ENCODE measurements around the gene CBX4.
A peak's percentile ranks its signal among the peaks of the same experiment; 100 is the strongest.
"Not testable (repeated sequence)": the region's sequence is repeated elsewhere in the genome, so short reads cannot be mapped to it uniquely, and the experiment has no call there.

The CBX4 gene

DNA sequence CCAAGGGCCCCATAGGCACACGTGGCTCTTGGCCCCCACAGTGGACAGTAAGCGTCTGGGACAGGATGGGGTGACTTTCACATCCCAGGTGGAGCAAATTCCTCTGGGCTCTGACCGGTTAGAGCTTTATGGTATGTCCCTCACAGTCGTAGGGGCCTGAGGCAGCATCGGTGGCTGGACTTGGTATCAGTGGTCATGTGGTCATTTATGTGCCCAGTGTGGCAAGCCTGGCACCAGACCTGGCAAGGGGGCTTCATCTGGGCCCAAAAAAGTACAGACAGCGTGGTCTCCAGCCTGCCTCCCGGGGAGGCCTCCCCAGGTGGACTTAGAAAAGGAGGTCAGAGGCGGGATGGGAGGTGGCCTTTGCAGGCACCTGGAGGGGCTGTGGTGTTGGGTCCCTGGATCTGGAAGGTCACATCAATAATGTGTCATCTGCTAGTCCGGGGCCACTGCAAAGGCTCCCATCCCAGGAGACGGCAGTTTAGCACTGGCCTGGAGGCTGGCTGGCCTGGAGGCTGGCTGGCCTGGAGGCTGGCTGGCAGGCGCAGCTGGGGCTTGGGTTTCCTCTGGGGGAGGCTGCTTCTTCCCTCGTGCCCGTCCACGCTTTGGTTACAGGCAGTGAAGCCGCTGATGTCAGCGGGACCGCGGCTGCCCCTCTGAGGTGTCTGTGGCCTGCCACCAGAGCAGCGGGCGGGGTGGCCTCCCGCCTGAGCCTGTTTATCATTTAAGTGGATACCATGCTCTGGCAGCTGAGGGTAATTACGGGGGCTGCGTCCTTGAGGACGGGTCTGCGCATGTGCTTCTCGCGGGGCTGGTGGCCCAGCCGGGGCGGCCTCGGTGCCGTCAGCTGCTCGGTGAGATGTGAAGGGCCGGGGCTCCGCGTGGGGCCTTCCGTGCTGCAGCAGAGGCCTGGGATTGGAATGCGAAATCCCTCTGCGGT is 20.7 kb upstream of the CBX4 start:
- no peak for DNase-seq (ENCODE audit: low spot score)

DNA sequence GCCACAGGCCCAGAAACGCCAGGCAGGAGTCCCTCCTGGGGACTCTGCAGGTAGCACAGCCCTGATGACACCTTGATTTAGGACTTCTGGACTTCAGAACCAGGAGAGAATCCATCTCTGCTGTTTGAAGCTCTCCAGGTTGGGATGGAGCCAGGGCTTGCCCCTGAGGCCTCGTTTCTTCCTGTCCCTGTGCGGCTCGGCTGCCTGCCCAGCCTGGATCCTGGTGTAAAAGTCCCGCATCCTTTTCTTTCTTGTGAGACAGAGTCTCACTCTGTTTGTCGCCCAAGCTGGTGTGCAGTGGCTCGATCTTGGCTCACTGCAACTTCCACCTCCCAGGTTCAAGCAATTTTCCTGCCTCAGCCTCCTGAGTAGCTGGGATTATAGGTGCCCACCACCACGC is 17.9 kb upstream of the CBX4 start:
- DNase-seq (ENCODE audit: low spot score) = no peak

GRCh38 chr17:79855331-79856124 is 16.3 kb upstream of the CBX4 start:
- no peak for DNase-seq (ENCODE audit: low spot score)

DNA sequence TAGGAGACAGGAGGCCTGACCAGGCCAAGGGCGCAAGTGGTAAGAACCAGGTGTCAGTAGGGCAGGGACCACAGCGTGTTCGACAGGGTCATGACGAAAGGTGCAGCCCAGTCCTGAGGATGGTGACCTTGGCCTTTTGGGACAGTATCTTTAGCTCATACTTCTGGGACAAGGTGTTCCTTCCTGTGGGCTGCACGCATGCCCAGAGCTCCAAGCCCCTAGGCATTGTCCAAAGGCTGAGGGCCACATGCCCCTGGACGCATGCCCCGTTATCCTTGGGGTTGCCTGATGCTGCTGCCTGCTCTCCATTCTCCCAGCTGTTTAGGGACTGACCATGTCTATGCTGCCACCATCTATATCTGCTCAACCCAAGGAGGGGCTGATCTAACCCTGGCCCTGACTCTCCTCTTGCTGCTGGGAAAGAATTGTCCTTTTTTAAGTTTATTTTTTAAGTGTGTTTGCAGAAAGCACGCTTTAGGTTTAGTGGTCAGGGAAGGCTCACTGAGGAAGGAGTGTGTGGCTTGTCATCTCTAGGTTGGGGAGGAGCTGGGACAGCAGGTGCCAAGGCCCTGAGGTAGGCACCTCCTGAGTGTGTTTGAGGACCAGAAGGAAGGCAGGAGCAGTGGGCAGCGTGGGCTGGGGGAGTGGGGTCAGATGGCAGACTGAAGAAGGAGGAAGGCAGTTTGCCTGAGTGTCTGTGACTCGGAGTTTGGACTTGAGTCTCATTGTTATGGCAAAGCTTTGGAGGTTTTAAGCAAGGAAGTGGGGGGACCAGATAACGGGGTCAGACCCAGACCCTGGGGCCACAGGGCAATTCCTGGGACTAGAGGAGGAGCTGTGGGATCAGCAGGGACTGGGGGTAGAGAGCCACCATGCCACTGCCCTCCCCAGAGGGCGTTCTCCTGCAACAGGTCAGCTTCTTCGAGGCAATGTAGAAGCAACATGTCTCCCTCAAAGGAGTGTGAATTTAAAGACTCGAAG is 15.1 kb upstream of the CBX4 start:
- no peak for DNase-seq (ENCODE audit: low spot score)

DNA sequence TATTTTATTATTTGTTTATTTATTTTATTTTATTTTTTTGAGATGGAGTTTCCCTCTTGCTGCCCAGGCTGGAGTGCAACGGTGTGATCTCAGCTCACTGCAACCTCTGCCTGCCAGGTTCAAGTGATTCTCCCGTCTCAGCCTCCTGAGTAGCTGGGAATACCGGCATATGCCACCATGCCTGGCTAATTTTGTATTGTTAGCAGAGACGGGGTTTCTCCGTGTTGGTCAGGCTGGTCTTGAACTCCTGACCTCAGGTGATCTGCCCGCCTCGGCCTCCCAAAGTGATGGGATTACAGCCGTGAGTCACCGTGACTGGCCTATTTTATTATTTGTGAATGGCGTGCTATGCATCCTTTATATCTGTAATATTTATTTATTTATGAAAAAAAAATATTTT is 13.9 kb upstream of the CBX4 start:
- not testable (repeated sequence) for DNase-seq (ENCODE audit: low spot score)

GRCh38 chr17:79852748-79853147 is 13.5 kb upstream of the CBX4 start:
- peak; percentile 6 for DNase-seq (ENCODE audit: low spot score)

DNA sequence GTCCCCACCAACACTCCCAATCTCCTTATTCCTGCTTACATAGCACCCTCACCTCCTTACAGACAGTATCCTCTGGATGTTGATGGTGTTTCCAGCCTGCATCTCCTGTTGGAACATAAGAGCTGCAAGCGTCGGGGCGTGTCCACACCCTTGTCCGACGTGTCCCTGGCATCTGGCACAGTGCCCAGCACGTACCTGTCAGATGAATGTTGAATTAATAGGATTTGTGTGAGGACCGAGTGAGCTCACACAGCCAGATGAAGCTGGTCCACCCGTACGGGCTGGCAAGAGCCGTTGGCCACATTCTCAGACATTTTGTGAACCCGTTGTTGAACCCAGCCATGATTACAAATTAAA is 12.2 kb upstream of the CBX4 start:
- DNase-seq (ENCODE audit: low spot score) = no peak

DNA sequence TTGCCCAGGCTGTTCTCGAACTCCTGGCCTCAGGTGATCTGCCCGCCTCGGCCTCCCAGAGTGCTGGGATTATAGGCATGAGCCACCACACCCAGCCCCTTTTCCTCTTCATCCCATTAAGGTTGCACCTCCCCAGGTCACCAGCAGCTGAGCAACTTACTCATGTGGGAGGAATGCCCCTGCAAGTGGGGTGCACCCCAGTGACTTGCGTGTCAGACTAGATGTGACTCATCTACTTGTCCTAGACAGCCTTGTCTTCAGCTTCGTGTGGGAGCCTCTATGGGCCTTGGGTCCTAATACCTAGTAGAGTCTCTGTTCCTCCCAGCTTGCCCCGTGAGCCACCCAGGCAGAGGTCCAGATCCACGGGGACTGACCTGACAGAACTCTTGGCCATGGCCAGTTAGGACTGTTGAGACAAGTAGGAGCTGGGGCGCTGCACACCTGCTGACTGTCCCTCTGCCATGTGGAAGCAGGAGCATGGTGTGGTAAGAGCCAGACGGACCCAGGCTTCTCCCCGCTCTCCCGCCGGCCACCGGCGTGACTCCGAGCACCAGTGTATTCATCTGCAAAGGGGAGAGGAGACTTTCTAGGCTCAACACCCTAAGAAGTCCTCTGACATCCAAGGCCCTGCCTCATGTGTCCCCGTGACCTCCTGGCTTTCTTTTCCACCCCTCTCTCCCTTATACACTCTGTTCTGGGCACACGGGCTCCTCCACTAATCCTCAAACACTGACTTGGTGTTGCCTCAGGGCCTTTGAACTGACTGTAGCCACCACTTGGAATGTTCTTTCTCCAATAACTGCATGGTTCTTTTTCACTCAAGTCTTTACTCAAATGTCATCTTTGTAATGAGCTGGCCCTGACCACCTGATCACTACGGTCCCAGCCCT is 11.6 kb upstream of the CBX4 start:
- DNase-seq (ENCODE audit: low spot score) = no peak

GRCh38 chr17:79849953-79850352 is 10.7 kb upstream of the CBX4 start:
- DNase-seq (ENCODE audit: low spot score) = no peak

- DNase-seq (ENCODE audit: low spot score) = no peak
These were observed 9.1 kb upstream of the CBX4 start for GRCh38 chr17:79848370-79848766.

DNA sequence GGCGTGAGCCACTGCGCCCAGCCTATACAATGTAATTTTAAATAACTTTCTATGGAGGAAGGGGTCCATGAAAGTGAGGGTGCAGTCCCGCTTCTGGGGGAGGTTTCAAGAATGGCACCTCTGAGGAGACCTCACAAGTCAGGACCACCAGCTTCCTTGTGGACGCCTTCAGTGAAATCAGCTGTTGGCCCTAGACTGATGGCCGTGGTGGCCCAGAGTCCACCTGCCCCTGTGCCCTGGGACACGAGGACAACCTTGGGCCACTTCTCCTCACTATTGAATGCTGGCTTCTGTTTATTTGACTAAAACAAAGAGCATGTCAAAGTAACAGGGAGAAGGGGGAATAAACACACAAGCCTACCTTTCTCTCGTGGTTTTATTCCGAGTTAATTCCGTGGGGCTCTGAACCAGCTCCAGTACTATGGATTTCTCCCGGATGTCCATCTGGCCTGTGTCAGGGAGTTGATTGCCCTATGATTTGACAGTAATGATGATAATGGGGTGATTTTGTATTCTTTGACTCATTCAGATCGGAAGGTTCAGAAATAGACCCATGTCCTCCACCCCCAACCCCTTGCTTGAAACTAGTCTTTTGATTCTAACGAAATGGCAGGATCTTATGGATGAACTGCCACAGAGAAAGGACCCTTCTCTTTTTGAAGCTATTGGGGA is 8.6 kb upstream of the CBX4 start:
- DNase-seq (ENCODE audit: low spot score) = no peak

DNA sequence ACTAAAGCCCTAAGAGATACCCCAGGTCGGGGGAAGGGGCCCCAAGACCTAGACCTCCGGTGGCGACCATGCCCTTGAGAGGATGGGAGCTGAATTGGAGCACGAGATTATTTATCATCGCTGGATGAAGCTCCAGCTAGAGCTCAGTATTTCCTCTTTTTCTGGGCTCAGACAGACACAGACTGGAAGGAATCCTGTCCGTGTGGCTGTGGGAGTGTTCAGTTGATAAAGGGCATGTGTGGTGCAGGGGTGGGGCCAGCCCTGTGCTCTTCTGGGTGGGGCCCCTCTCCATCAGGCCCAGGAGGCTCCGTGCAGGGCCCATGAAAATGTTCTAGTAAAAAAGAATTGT is 6.3 kb upstream of the CBX4 start:
- no peak for DNase-seq (ENCODE audit: low spot score)

DNA sequence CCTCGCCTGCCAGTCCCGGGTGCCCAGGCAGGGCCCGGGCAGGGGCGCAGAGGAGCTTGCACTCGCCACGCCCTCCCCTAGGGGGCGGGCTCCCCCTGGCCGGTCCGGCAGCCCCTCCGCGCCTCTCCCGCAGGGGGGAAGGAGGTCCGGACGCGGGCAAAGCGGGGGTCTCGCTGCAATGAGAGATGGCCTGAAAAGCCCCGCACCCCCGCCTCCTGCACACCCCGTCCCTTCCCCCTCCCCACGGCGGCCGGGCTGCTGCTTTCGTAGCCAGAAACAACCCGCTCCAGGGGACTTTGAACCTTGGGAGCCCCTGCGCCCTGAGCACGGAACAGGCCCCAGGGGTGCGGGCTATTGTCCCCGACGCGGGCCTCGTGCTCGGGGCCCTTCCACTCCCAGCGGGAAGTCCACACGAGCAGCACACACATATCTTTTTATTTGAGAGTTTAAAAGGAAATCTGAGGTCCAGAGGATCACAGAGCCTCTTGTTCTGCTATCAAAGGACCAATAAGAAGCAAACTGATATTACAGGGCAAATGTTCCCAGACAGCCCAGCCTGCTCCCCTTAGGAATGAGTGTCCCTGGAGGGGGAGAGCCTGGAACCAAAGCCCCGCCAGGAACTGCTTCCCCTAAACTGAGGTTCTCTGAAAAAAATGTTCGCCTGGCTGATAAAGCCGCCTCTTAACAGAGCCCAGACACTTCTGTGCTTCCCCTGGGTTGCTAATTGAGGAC is 5.8 kb upstream of the CBX4 start:
- DNase-seq (ENCODE audit: low spot score) = peak; percentile 41

GRCh38 chr17:79843816-79844800 is 4.9 kb upstream of the CBX4 start:
- DNase-seq (ENCODE audit: low spot score) = no peak

- no peak for DNase-seq (ENCODE audit: low spot score)
These were observed 4.2 kb upstream of the CBX4 start for GRCh38 chr17:79843474-79843815.

DNA sequence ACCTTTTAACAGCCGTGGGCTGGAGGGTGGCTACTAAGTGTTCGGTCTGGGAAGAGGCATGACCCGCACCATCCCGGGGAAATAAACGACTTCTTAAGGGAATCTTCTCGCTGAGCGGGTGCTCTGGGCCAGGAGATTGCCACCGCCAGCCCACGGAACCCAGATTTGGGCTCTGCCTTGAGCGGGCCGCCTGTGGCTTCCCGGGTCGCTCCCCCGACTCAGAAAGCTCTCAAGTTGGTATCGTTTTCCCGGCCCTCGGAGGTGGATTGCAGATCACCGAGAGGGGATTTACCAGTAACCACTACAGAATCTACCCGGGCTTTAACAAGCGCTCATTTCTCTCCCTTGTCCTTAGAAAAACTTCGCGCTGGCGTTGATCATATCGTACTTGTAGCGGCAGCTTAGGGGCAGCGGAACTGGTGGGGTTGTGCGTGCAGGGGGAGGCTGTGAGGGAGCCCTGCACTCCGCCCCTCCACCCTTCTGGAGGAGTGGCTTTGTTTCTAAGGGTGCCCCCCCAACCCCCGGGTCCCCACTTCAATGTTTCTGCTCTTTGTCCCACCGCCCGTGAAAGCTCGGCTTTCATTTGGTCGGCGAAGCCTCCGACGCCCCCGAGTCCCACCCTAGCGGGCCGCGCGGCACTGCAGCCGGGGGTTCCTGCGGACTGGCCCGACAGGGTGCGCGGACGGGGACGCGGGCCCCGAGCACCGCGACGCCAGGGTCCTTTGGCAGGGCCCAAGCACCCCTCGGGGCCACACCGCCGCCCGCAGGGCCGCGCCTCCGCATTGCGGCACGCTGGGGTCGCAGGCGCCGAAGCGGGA is 3.6 kb upstream of the CBX4 start:
- peak; percentile 7 for DNase-seq (ENCODE audit: low spot score)

DNA sequence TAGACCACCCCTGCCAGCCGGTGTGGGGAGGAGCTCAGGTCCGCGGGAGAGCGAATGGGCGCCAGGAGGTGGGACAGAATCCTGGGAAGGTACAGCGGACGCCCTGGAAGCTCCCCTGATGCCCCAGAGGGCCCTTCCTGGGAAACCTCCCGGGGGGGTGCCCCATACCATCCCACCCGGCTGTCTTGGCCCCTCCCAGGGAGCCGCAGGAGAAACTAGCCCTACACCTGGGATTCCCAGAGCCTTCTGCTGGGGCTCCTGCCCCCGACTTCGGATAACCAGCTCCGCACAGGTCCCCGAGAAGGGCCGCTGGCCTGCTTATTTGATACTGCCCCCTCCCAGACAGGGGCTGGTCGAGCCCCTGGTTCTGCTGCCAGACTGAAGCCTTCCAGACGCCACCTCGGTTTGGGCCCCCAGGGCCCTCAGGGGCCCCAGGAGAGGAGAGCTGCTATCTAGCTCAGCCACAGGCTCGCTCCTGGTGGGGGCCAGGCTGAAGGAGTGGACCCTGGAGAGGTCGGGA is 3.0 kb upstream of the CBX4 start:
- DNase-seq (ENCODE audit: low spot score) = no peak
